GM12891 (cell line): ENCODE measurements around the gene TSPAN9.

ENCODE experiments used
- PAX5 ChIP-seq: IDR thresholded peaks from 2 replicates; pipeline ENCODE4 v1.6.1; 2011; ENCODE audit warnings: low read length, moderate library complexity, mild to moderate bottlenecking; ENCODE audit not compliant: insufficient read depth, severe bottlenecking
- POLR2A ChIP-seq: IDR thresholded peaks from 2 replicates; pipeline ENCODE4 v1.6.1; 2011; ENCODE audit warnings: low read depth, low read length, control low read depth
- POLR2AphosphoS5 ChIP-seq: IDR thresholded peaks from 2 replicates; pipeline ENCODE4 v1.6.1; 2011; ENCODE audit warnings: low read depth, low read length, control low read depth
- POU2F2 ChIP-seq: IDR thresholded peaks from 2 replicates; pipeline ENCODE4 v1.6.1; 2011; ENCODE audit warnings: low read depth, mild to moderate bottlenecking, control low read depth, low read length, moderate library complexity
- SPI1 ChIP-seq: IDR thresholded peaks from 2 replicates; pipeline ENCODE4 v1.6.1; 2011; ENCODE audit warnings: low read depth, low read length, control low read depth
- TAF1 ChIP-seq: IDR thresholded peaks from 2 replicates; pipeline ENCODE4 v1.6.1; 2011; ENCODE audit warnings: low read depth, low read length, control low read depth

DNA sequence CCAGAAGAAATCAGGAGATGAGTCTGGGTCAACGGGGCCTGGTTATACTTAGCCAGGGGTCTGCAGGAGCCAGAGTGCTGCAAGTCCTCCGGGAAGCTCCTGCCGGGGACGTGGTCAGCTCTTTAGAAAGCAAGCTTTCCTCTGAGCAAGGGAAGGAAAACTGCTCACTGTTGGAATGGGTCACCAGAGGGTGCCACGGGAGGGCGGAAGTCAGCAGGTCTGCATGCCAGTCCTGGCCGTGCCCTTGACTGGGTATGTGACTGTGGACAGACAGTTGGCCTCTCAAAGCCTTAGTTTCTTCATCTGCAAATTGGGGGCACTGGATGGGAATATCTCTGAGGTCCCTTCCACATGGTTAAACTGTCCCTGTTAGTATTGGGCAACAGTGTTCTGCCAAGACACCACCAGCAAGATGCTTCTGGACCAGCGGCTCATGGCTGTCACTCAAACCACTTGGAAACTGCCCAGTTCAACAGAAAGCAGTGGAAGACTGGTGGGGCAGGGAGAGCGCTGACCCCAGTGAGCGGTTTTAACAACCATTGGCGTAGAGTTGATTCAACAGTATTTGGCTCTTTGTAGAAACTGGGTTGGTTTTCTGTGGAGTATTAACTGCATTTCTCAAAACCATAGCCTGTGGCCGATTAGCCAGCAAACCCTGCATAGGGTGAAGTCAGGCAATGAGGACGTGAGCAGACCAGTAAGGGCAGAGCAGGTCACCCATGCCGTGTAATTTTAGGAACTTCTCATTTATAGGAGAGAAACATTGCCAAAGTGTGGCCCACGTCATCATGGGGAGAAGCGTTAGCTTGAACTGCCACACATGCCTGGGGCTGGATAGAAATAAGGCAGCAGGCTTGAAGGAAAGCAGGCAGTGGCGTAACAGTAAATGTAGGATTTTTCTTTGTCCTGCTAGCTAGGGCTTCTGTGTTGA is 249.9 kb downstream of the TSPAN9 start:
- TF ChIP-seq TAF1 (no peak), POLR2A (no peak), POLR2AphosphoS5 (no peak), SPI1 (no peak), PAX5 (no peak), POU2F2 (no peak)
